NCI-H524 treated with DMSO at 0.1 percent for 48 hours (cell line): ENCODE data around the gene SLC45A1.

Experiments
- DNase-seq: peaks from one replicate; lab custom pipeline; 2025; lab: John Stamatoyannopoulos, UW

Gene SLC45A1

GRCh38 chr1:8384577-8384976, 66.7 kb downstream of the SLC45A1 start:
- no peak for DNase-seq

DNA sequence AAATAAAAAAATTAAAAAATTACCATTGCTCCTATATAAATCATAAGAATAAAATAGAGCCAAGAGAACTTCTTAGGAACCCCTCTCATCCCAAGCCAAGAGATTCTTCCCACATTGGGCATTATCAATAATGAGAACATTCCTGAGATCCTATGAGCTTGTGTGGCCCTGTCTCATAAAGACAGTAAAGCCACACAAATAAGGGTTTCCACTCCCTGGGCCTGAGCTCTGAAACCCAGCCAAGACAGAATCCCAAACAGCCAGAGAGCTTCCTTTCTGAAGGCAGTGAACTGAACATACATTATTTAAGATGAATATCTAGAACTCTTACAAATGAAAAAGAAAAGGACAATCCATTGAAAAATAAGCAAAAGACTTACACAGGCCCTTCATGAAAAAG, 68.3 kb downstream of the SLC45A1 start:
- DNase-seq: no peak

GRCh38 chr1:8388732-8389562, 71.0 kb downstream of the SLC45A1 start:
- DNase-seq: no peak

GRCh38 chr1:8389958-8390535, 72.1 kb downstream of the SLC45A1 start:
- DNase-seq: no peak

GRCh38 chr1:8390707-8391106, 72.8 kb downstream of the SLC45A1 start:
- no peak for DNase-seq

- peak; percentile 26 for DNase-seq
Measured at GRCh38 chr1:8392522-8392921, 74.6 kb downstream of the SLC45A1 start.
